Endothelial cell of umbilical vein (primary cell): ENCODE results near the gene OPRM1. TPM values are rescaled to one million over a fixed set of nuclear protein-coding genes. Genes with fewer than 3 reads are reported as not detected.

Experiments
- BruUV-seq: library from RNA; stranded (reverse); fragments of 400-500 nt; replicated peaks from 2 replicates; lab custom pipeline; 2021; lab: Mats Ljungman, UMichigan
- CTCF ChIA-PET: fragments of 300-600, 350-600 bp; sonication (Branson Sonifier 250); formaldehyde crosslinking; loops from one replicate; lab custom pipeline; 2021; ENCODE audit warnings: antibody characterized with exemption, inconsistent platforms; lab: Charles Lee
- POLR2A ChIA-PET: fragments of 300-600, 350-600 bp; sonication (Branson Sonifier 250); formaldehyde crosslinking; loops from one replicate; lab custom pipeline; 2021; ENCODE audit warnings: antibody characterized with exemption, inconsistent platforms; lab: Charles Lee
- DNase-seq: peaks from one replicate; pipeline ENCODE4 v3.0.0-alpha.2; 2011; ENCODE audit warnings: low read depth, low spot score
- FAIRE-seq: peaks from 2 replicates; lab custom pipeline; 2011; peaks lifted over from hg19 to GRCh38; lab: Jason Lieb, UNC
- H2AFZ ChIP-seq: 2 replicates; pipeline ENCODE4 v1.6.0; 2012; ENCODE audit warnings: low read depth, low read length, control low read depth, inconsistent platforms
- H3K27ac ChIP-seq: 2 replicates; pipeline ENCODE4 v1.5.1; 2011; ENCODE audit warnings: low read depth, mild to moderate bottlenecking, control low read depth, low read length, moderate library complexity; ENCODE audit not compliant: insufficient read depth
- H3K27me3 ChIP-seq, 2 experiments: 2 replicates each; pipeline versions ENCODE4 v1.6.0 to v1.6.1; 2011; ENCODE audit warnings: low read length in 2 of 2, mixed read lengths in 1 of 2; ENCODE audit not compliant: control insufficient read depth in 2 of 2, insufficient read depth in 2 of 2
- H3K36me3 ChIP-seq, 2 experiments: 2 replicates in 1 of 2; 3 replicates in 1 of 2; pipeline ENCODE4 v1.5.1; 2011; ENCODE audit warnings: low read length in 2 of 2, mild to moderate bottlenecking in 1 of 2, moderate library complexity in 1 of 2; ENCODE audit not compliant: control insufficient read depth in 2 of 2, insufficient read depth in 2 of 2; ENCODE audit errors: extremely low read depth in 1 of 2
- H3K4me1 ChIP-seq: 3 replicates; pipeline ENCODE4 v1.5.1; 2011; ENCODE audit warnings: mild to moderate bottlenecking, low read length; ENCODE audit not compliant: control insufficient read depth, insufficient read depth; ENCODE audit errors: extremely low read depth
- H3K4me2 ChIP-seq: 2 replicates; pipeline ENCODE4 v1.6.1; 2011; ENCODE audit warnings: low read length, control low read depth, mixed read lengths; ENCODE audit not compliant: insufficient read depth
- H3K4me3 ChIP-seq, 3 experiments: fragments of 200-600 bp in 1 of 3; sonication (generic), shearing (Covaris generic) in 1 of 3; replicated peaks in 1 of 3; 2 replicates each; pipeline ENCODE4 v1.5.1; 2011 to 2016; ENCODE audit warnings: control low read depth in 3 of 3, low read length in 3 of 3, mild to moderate bottlenecking in 2 of 3, inconsistent platforms in 1 of 3, low read depth in 1 of 3, moderate library complexity in 1 of 3; ENCODE audit not compliant: insufficient read depth in 1 of 3
- H3K79me2 ChIP-seq: 2 replicates; pipeline ENCODE4 v1.6.0; 2012; ENCODE audit warnings: low read length, inconsistent platforms; ENCODE audit not compliant: control insufficient read depth, insufficient read depth
- H3K9ac ChIP-seq: replicated peaks from 2 replicates; pipeline ENCODE3; 2011; ENCODE audit warnings: low read length, control low read depth; ENCODE audit not compliant: insufficient read depth; ENCODE audit errors: extremely low read depth
- H3K9me1 ChIP-seq: replicated peaks from 3 replicates; pipeline ENCODE4 v1.6.0; 2011; ENCODE audit warnings: mild to moderate bottlenecking, low read length; ENCODE audit not compliant: control insufficient read depth, insufficient read depth; ENCODE audit errors: extremely low read depth
- H3K9me3 ChIP-seq: replicated peaks from 2 replicates; pipeline ENCODE4 v1.5.1; 2012; ENCODE audit warnings: low read length, inconsistent platforms; ENCODE audit not compliant: control insufficient read depth, insufficient read depth
- H4K20me1 ChIP-seq: replicated peaks from 2 replicates; pipeline ENCODE3; 2011; ENCODE audit warnings: mild to moderate bottlenecking, low read length; ENCODE audit not compliant: control insufficient read depth, insufficient read depth; ENCODE audit errors: extremely low read depth
- EZH2 ChIP-seq: IDR thresholded peaks from 2 replicates; pipeline ENCODE4 v1.6.1; 2012; ENCODE audit warnings: borderline replicate concordance, low read depth, mild to moderate bottlenecking, moderate library complexity, low read length, inconsistent platforms; ENCODE audit not compliant: severe bottlenecking
- FOS ChIP-seq: IDR thresholded peaks from 2 replicates; pipeline ENCODE4 v1.6.1; 2011; ENCODE audit warnings: mild to moderate bottlenecking, low read length, moderate library complexity, borderline replicate concordance; ENCODE audit not compliant: insufficient read depth
- JUN ChIP-seq: IDR thresholded peaks from 2 replicates; pipeline ENCODE4 v1.6.1; 2011; ENCODE audit warnings: borderline replicate concordance, low read depth; ENCODE audit not compliant: insufficient read length, insufficient read depth
- MAX ChIP-seq: IDR thresholded peaks from 2 replicates; pipeline ENCODE4 v1.6.1; 2011; ENCODE audit not compliant: insufficient read depth, insufficient read length
- MYC ChIP-seq: IDR thresholded peaks from one replicate; pipeline ENCODE4 v1.6.1; 2011; ENCODE audit warnings: mild to moderate bottlenecking, low read depth, low read length
- POLR2A ChIP-seq: IDR thresholded peaks from 2 replicates; pipeline ENCODE4 v1.6.1; 2012; ENCODE audit warnings: low read depth, mild to moderate bottlenecking, control low read depth, low read length
- POLR2AphosphoS5 ChIP-seq: IDR thresholded peaks from 2 replicates; pipeline ENCODE4 v1.6.1; 2012; ENCODE audit warnings: low read depth, mild to moderate bottlenecking, control low read depth, low read length, moderate library complexity; ENCODE audit not compliant: insufficient read depth
- dilution Hi-C: fragments of 300-500 bp; cut with MboI; formaldehyde crosslinking; loops from one replicate; pipeline ENCODE4 v1.15.0; 2019; ENCODE audit warnings: low sequenced_read_pairs; ENCODE audit not compliant: extremely low pct_ligation_motif_present
- intact Hi-C: fragments of 100-400 bp; cut with micrococcal nuclease; formaldehyde crosslinking; loops from one replicate; pipeline ENCODE4 v1.10.0; 2022
- polyA plus RNA-seq, 4 experiments: library from polyadenylated mRNA; depleted of rRNA in 3 of 4; stranded (reverse) in 3 of 4; unstranded in 1 of 4; fragments of >200 nt; gene quantifications; 2 replicates each; pipeline versions ENCODE4 v1.2.1 to v1.2.3, GENCODE V29; 2011 to 2012; ENCODE audit warnings: missing spikeins in 1 of 4
- total RNA-seq: library from RNA; stranded (reverse); gene quantifications from 2 replicates; pipeline ENCODE4 v1.2.3, GENCODE V29; 2021
- TF ChIP-seq, protein P1 (sequence below), 2 donors: IDR thresholded peaks; 1 replicate in 1 of 2; 2 replicates in 1 of 2; pipeline ENCODE4 v1.5.1; 2011; ENCODE audit warnings: low read length in 2 of 2, mild to moderate bottlenecking in 2 of 2, moderate library complexity in 2 of 2, control low read depth in 1 of 2, inconsistent platforms in 1 of 2, low read depth in 1 of 2; ENCODE audit not compliant: insufficient read depth in 1 of 2; ENCODE audit errors: extremely low read depth in 1 of 2

Gene OPRM1
- total and polyA plus RNA-seq, 2 donors (not counting 3 experiments of a cell fraction or from before 2014, with no cell fraction given), result not detected

- H3K4me1 ChIP-seq, result no peaks in the 10 kb centered on the region
- H3K79me2 ChIP-seq, result no peaks in the 10 kb centered on the region
- H3K27ac ChIP-seq, result no peak overlapping the region
- no peak overlapping the region for H3K4me2 ChIP-seq
- H4K20me1 ChIP-seq, result no peaks in the 10 kb centered on the region
- CTCF ChIA-PET, result no interaction called here
- intact Hi-C loops (no loop called here), dilution Hi-C loops (no loop called here)
- H3K9me1 ChIP-seq, result no peaks in the 10 kb centered on the region
- FAIRE-seq (no peak), DNase-seq (no peak)
- H3K27me3 ChIP-seq, result peaks cover 0 to 8% of the 10 kb centered on the region in 2 experiments
- TF ChIP-seq POLR2A, result no peak
- POLR2A ChIA-PET, result no interaction called here
- H3K9ac ChIP-seq, result no peak overlapping the region
- H3K36me3 ChIP-seq, result no peaks in the 10 kb centered on the region
- H3K9me3 ChIP-seq, result no peaks in the 10 kb centered on the region
- BruUV-seq, result no TSS peak
- H3K4me3 ChIP-seq, result no peak overlapping the region
- no peak overlapping the region for H2AFZ ChIP-seq
These were observed 104.7 kb downstream of the OPRM1 start for GRCh38 chr6:154143753-154144152.

DNA sequence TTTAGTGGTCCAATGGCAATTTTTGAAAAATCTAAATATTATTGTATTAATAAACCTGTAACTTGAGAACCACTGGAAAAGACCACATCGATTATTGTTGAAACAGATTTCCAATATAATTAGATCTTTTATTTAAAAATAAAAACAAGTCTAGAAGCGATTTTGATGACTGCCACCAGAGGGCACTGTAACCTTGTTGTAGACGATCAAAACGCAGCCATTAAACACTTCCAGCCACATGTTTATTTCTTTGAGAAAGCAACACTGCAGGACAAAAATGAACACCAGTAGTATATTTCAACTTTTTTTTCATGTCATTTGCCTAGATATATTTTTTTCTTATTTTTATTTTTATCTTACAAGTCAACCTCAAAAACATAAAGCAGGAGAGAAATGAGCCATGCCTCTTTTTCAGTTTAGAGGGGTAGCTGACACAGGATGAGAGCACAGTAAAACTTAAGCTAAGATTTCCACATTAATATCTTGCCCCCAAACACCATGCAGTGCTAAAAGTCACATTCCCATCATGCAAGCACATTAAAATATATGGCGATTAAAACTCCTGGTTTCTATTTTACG, 115.4 kb downstream of the OPRM1 start:
- H3K36me3 ChIP-seq, result no peaks in the 10 kb centered on the region
- intact Hi-C loops (loop anchor here (1.0 to 10.0 kb wide), 10 partner anchors 123 to 1020 kb away; partner anchors contain the start of gene CNKSR3), dilution Hi-C loops (no loop called here)
- ChIA-PET POLR2A (no interaction called here), CTCF (interaction anchor here (0.6 to 6.8 kb wide), 29 partner anchors 11 to 1122 kb away, joined by 3 to 53 read pairs (median 4); no protein-coding TSS in a partner anchor)
- peaks cover 0 to 3% of the 10 kb centered on the region in 2 experiments for H3K27me3 ChIP-seq
- BruUV-seq, result no TSS peak
- no peak overlapping the region for H3K4me2 ChIP-seq
- H3K27ac ChIP-seq, result no peak overlapping the region
- no peak overlapping the region for H3K9ac ChIP-seq
- H4K20me1 ChIP-seq, result no peaks in the 10 kb centered on the region
- no peaks in the 10 kb centered on the region for H3K9me1 ChIP-seq
- H3K4me1 ChIP-seq, result no peaks in the 10 kb centered on the region
- H3K4me3 ChIP-seq, result no peak overlapping the region
- H2AFZ ChIP-seq, result peak overlapping the region; percentile 8
- DNase-seq, result peak; percentile 80
- H3K9me3 ChIP-seq, result no peaks in the 10 kb centered on the region
- TF ChIP-seq MYC, result no peak
- TF ChIP-seq, protein P1, sequence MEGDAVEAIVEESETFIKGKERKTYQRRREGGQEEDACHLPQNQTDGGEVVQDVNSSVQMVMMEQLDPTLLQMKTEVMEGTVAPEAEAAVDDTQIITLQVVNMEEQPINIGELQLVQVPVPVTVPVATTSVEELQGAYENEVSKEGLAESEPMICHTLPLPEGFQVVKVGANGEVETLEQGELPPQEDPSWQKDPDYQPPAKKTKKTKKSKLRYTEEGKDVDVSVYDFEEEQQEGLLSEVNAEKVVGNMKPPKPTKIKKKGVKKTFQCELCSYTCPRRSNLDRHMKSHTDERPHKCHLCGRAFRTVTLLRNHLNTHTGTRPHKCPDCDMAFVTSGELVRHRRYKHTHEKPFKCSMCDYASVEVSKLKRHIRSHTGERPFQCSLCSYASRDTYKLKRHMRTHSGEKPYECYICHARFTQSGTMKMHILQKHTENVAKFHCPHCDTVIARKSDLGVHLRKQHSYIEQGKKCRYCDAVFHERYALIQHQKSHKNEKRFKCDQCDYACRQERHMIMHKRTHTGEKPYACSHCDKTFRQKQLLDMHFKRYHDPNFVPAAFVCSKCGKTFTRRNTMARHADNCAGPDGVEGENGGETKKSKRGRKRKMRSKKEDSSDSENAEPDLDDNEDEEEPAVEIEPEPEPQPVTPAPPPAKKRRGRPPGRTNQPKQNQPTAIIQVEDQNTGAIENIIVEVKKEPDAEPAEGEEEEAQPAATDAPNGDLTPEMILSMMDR (IDR thresholded peaks at IDR 0.05; ENCODE audit: extremely low read depth in 1 of 2, insufficient read depth in 1 of 2, low read depth in 1 of 2, low read length in 2 of 2), result peak; percentile 34 to 42
- no peak for TF ChIP-seq POLR2A
- no peak for TF ChIP-seq EZH2
- no peak for TF ChIP-seq POLR2AphosphoS5
- TF ChIP-seq MAX, result no peak
- TF ChIP-seq JUN, result no peak
- no peak for TF ChIP-seq FOS
- no peaks in the 10 kb centered on the region for H3K79me2 ChIP-seq
- FAIRE-seq, result peak; percentile 71
